ENCODE results near the gene RPS14. TPM values are rescaled to one million over a fixed set of nuclear protein-coding genes. Genes with fewer than 3 reads are reported as not detected.

RPS14 gene
- total and polyA plus RNA-seq, 2 of the 8 experiments (the other 6 are each of a cell fraction or from before 2014, with no cell fraction given), result 2,548 to 6,423 TPM

DNA sequence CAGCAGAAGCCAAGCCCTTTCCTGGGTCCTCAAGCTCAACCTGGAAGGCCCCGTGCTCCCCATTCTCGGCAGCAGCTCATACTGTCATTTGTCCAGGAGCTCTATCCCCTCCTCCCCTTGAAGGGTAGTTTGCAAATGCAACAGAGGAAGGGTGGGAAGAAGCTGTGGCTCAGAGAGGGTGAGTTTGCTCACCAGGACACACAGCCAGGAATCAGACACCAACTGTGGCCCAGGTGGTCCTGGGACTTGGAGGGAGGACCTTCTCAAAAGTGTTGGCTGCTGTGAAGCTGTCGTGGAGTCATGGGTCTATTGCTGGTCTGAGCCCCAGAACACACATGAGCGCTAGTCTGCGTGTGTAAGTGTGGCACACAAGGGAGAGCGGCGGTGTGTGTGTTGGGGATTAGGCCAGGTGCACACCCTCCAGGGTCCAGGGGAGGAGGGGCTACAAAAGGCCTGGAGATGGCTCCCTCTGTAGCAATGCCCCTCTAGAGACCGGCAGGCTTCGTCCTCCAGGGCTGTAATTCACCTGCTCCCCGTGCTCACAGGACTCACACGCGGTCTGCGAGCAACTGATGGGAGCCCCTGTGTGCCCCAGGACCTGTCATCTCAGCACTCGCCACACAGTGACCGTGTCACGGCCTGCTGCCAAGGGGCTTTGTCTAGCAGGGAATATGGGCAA lies 8.2 kb upstream of the RPS14 start (continued):
- TF ChIP-seq KDM4A (IDR thresholded peaks at IDR 0.05; ENCODE audit: low read depth, low read length, severe bottlenecking) (no peak), KDM1A (IDR thresholded peaks at IDR 0.05; ENCODE audit: borderline replicate concordance, low read length) (no peak), PHF8 (conservative IDR thresholded peaks at IDR 0.05; ENCODE audit: low read depth, low read length) (no peak), TBP (IDR thresholded peaks at IDR 0.05; ENCODE audit: low read depth, low read length) (no peak), SUZ12 (IDR thresholded peaks at IDR 0.05; ENCODE audit: low read length) (no peak), ZNF274 (IDR thresholded peaks at IDR 0.05; ENCODE audit: borderline replicate concordance, extremely low read depth, low read length) (no peak), SP4 (IDR thresholded peaks at IDR 0.05; ENCODE audit: low read length) (no peak), SAP30 (IDR thresholded peaks at IDR 0.05; ENCODE audit: insufficient read depth, insufficient replicate concordance, low read length) (no peak), CBX8 (IDR thresholded peaks at IDR 0.05; ENCODE audit: borderline replicate concordance, low read depth, low read length) (no peak)
